ENCODE results near the gene ABCB7.
"Not testable (repeated sequence)": the region's sequence is repeated elsewhere in the genome, so short reads cannot be mapped to it uniquely, and the experiment has no call there.

ABCB7 gene

GRCh38 chrX:75061701-75062100 lies 94.4 kb downstream of the ABCB7 start:
- DNase-seq (ENCODE audit: low read depth in 1 of 2, low spot score in 1 of 2): no peak
- no peak overlapping the region for H3K27ac ChIP-seq (replicated peaks)
- no peak for TF ChIP-seq POLR2AphosphoS5 (IDR thresholded peaks at IDR 0.05; ENCODE audit: low read depth)
- TF ChIP-seq SPI1 (IDR thresholded peaks at IDR 0.05; ENCODE audit: borderline replicate concordance, low read depth): no peak
- no peak for TF ChIP-seq CTCF (IDR thresholded peaks at IDR 0.05; ENCODE audit: insufficient read depth, low read length)
- TF ChIP-seq GABPA (IDR thresholded peaks at IDR 0.05; ENCODE audit: low read depth): no peak
- no peak for TF ChIP-seq REST (IDR thresholded peaks at IDR 0.05; ENCODE audit: insufficient replicate concordance, low read depth)
- H3K4me3 ChIP-seq (replicated peaks; ENCODE audit: insufficient read depth, low read length): no peak overlapping the region
- H3K27me3 ChIP-seq (ENCODE audit: insufficient read depth, poor library complexity, severe bottlenecking): no peaks in the 10 kb centered on the region

GRCh38 chrX:75051047-75051446 lies 105.0 kb downstream of the ABCB7 start:
- Histone ChIP-seq H3K27ac (replicated peaks) (no peak overlapping the region), H3K27me3 (ENCODE audit: insufficient read depth, poor library complexity, severe bottlenecking) (no peaks in the 10 kb centered on the region), H3K4me3 (replicated peaks; ENCODE audit: insufficient read depth, low read length) (no peak overlapping the region)
- no peak for DNase-seq (ENCODE audit: low read depth in 1 of 2, low spot score in 1 of 2)
- no peak for TF ChIP-seq SPI1 (IDR thresholded peaks at IDR 0.05; ENCODE audit: borderline replicate concordance, low read depth)
- TF ChIP-seq POLR2AphosphoS5 (IDR thresholded peaks at IDR 0.05; ENCODE audit: low read depth): no peak
- TF ChIP-seq GABPA (IDR thresholded peaks at IDR 0.05; ENCODE audit: low read depth): no peak
- no peak for TF ChIP-seq REST (IDR thresholded peaks at IDR 0.05; ENCODE audit: insufficient replicate concordance, low read depth)
- TF ChIP-seq CTCF (IDR thresholded peaks at IDR 0.05; ENCODE audit: insufficient read depth, low read length): no peak

GRCh38 chrX:75045369-75045768 lies 110.7 kb downstream of the ABCB7 start:
- no peak for TF ChIP-seq REST (IDR thresholded peaks at IDR 0.05; ENCODE audit: insufficient replicate concordance, low read depth)
- TF ChIP-seq POLR2AphosphoS5 (IDR thresholded peaks at IDR 0.05; ENCODE audit: low read depth): no peak
- TF ChIP-seq SPI1 (IDR thresholded peaks at IDR 0.05; ENCODE audit: borderline replicate concordance, low read depth): no peak
- TF ChIP-seq CTCF (IDR thresholded peaks at IDR 0.05; ENCODE audit: insufficient read depth, low read length): no peak
- no peak for TF ChIP-seq GABPA (IDR thresholded peaks at IDR 0.05; ENCODE audit: low read depth)
- no peak overlapping the region for H3K27ac ChIP-seq (replicated peaks)
- H3K27me3 ChIP-seq (ENCODE audit: insufficient read depth, poor library complexity, severe bottlenecking): no peaks in the 10 kb centered on the region
- H3K4me3 ChIP-seq (replicated peaks; ENCODE audit: insufficient read depth, low read length): no peak overlapping the region
- no peak for DNase-seq (ENCODE audit: low read depth in 1 of 2, low spot score in 1 of 2)

GRCh38 chrX:75044142-75044541 lies 111.9 kb downstream of the ABCB7 start:
- not testable (repeated sequence) for H3K27ac ChIP-seq (replicated peaks); H3K4me3 ChIP-seq (replicated peaks; ENCODE audit: insufficient read depth, low read length); DNase-seq (ENCODE audit: low read depth in 1 of 2, low spot score in 1 of 2); H3K27me3 ChIP-seq (ENCODE audit: insufficient read depth, poor library complexity, severe bottlenecking)

Measured in HL-60 (cell line).